Smooth muscle cell (in vitro differentiated cells): ENCODE results near the gene VCPKMT. TPM values are rescaled to one million over a fixed set of nuclear protein-coding genes. Genes with fewer than 3 reads are reported as not detected.

Experiments
- DNase-seq: peaks from one replicate; lab custom pipeline; 2025; ENCODE audit not compliant: unreplicated experiment; lab: John Stamatoyannopoulos, UW
- H2AFZ ChIP-seq: fragments of 200-600 bp; sonication (generic); 2 replicates; pipeline ENCODE4 v1.6.0; 2016; ENCODE audit warnings: antibody characterized with exemption, low read depth, mild to moderate bottlenecking
- H3F3A ChIP-seq: fragments of 200-600 bp; sonication (generic); 2 replicates; pipeline ENCODE4 v1.6.0; 2017; ENCODE audit warnings: antibody characterized with exemption, low read depth
- H3K27ac ChIP-seq: fragments of 200-600 bp; sonication (generic); 2 replicates; pipeline ENCODE4 v1.5.1; 2016; ENCODE audit warnings: low read depth, mild to moderate bottlenecking
- H3K27me3 ChIP-seq: fragments of 200-600 bp; sonication (generic); 2 replicates; pipeline ENCODE4 v1.6.1; 2016; ENCODE audit warnings: low read depth, mild to moderate bottlenecking
- H3K36me3 ChIP-seq: fragments of 200-600 bp; sonication (generic); 2 replicates; pipeline ENCODE4 v1.5.1; 2016; ENCODE audit warnings: low read depth
- H3K4me1 ChIP-seq: fragments of 200-600 bp; sonication (generic); 2 replicates; pipeline ENCODE4 v1.5.1; 2016; ENCODE audit warnings: low read depth
- H3K4me2 ChIP-seq: fragments of 200-600 bp; sonication (generic); 2 replicates; pipeline ENCODE4 v1.6.0; 2016; ENCODE audit warnings: mild to moderate bottlenecking
- H3K4me3 ChIP-seq: fragments of 200-600 bp; sonication (generic); 2 replicates; pipeline ENCODE4 v1.5.1; 2016; ENCODE audit warnings: mild to moderate bottlenecking
- H3K79me2 ChIP-seq: fragments of 200-600 bp; sonication (generic); 2 replicates; pipeline ENCODE4 v1.6.0; 2016; ENCODE audit warnings: low read depth, mild to moderate bottlenecking
- H3K9ac ChIP-seq: fragments of 200-600 bp; sonication (generic); 2 replicates; pipeline ENCODE4 v1.6.0; 2016; ENCODE audit warnings: low read depth
- H3K9me3 ChIP-seq: fragments of 200-600 bp; sonication (generic); replicated peaks from 2 replicates; pipeline ENCODE4 v1.5.1; 2016; ENCODE audit warnings: low read depth
- H4K20me1 ChIP-seq: fragments of 200-600 bp; sonication (generic); 2 replicates; pipeline ENCODE4 v1.6.0; 2016; ENCODE audit warnings: low read depth
- WGBS: methylation state at CpG from one replicate; pipeline ENCODE4 v1.1.7; 2016; ENCODE audit warnings: low lambda C conversion rate; 5-methylcytosine and 5-hydroxymethylcytosine counted together
- polyA plus RNA-seq: library from polyadenylated mRNA; unstranded; fragments of >200 nt; fragmentation: Nextera tagmentation; extraction: Ambion mirVana; gene quantifications from 2 replicates; pipeline ENCODE4 v1.2.1, GENCODE V29; 2016
- total RNA-seq: library from RNA; depleted of rRNA; stranded (reverse); fragments of >200 nt; gene quantifications from 2 replicates; pipeline ENCODE4 v1.2.3, GENCODE V29; 2014
- TF ChIP-seq, protein P1 (sequence below): fragments of 200-600 bp; sonication (generic); IDR thresholded peaks from 2 replicates; pipeline ENCODE4 v1.5.1; 2017; ENCODE audit warnings: borderline replicate concordance, mild to moderate bottlenecking, antibody characterized with exemption; ENCODE audit not compliant: insufficient read depth, poor library complexity, severe bottlenecking

The VCPKMT gene
- 13.0 and 22.6 TPM in 2 replicates for total RNA-seq
- polyA plus RNA-seq: 15.6 and 17.0 TPM in 2 replicates

GRCh38 chr14:50116181-50116956 lies at the start of gene VCPKMT:
VCPKMT (minus strand) TSS chr14:50116572; CDS start chr14:50116552, 20 bp downstream.
- Histone ChIP-seq H3K9me3 (no peaks in the 10 kb centered on the region), H3K27me3 (no peaks in the 10 kb centered on the region), H2AFZ (peak within 1 kb of the TSS; percentile 73), H3K9ac (peak within 1 kb of the TSS; percentile 92), H3K79me2 (peaks cover 30% of the 10 kb centered on the region), H4K20me1 (no peaks in the 10 kb centered on the region), H3K4me3 (peak within 1 kb of the TSS; percentile 83), H3K36me3 (no peaks in the 10 kb centered on the region), H3F3A (peaks cover 9% of the 10 kb centered on the region), H3K27ac (peak within 1 kb of the TSS; percentile 85), H3K4me1 (peaks cover 10% of the 10 kb centered on the region), H3K4me2 (peak within 1 kb of the TSS; percentile 93)
- peak; percentile 70 for DNase-seq
- TF ChIP-seq, protein P1, sequence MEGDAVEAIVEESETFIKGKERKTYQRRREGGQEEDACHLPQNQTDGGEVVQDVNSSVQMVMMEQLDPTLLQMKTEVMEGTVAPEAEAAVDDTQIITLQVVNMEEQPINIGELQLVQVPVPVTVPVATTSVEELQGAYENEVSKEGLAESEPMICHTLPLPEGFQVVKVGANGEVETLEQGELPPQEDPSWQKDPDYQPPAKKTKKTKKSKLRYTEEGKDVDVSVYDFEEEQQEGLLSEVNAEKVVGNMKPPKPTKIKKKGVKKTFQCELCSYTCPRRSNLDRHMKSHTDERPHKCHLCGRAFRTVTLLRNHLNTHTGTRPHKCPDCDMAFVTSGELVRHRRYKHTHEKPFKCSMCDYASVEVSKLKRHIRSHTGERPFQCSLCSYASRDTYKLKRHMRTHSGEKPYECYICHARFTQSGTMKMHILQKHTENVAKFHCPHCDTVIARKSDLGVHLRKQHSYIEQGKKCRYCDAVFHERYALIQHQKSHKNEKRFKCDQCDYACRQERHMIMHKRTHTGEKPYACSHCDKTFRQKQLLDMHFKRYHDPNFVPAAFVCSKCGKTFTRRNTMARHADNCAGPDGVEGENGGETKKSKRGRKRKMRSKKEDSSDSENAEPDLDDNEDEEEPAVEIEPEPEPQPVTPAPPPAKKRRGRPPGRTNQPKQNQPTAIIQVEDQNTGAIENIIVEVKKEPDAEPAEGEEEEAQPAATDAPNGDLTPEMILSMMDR: no peak
- under 1% methylated on average over 63 of the region's 63 CpGs for WGBS

DNA sequence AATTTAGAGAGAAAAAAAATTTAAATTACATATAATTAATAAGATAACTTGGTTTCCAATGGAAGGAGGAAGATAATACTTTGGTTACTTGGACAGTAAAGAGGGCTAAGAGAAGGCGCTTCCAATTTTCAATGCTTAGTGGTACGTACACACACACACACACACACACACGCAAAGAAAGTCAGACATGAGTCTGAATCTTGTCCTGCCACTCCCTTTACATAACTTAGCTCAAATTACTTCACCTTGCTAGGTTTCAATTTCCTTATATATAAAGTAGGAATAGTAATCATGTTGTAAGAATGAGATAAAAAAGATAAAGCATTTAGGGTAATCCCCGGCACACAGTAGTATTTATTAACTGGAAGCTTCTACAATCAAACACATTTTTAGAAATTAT lies 39.7 kb upstream of the VCPKMT start:
- Histone ChIP-seq H4K20me1 (no peaks in the 10 kb centered on the region), H3K4me3 (no peak overlapping the region), H3K9ac (no peak overlapping the region), H3K9me3 (no peaks in the 10 kb centered on the region), H3K79me2 (no peaks in the 10 kb centered on the region), H3K27me3 (no peaks in the 10 kb centered on the region), H3K4me1 (no peaks in the 10 kb centered on the region), H3F3A (no peaks in the 10 kb centered on the region), H3K27ac (no peak overlapping the region), H3K4me2 (no peak overlapping the region), H2AFZ (no peak overlapping the region), H3K36me3 (peaks cover 18% of the 10 kb centered on the region)
- TF ChIP-seq, protein P1: no peak
- 96% methylated on average over 4 of the region's 4 CpGs for WGBS
- DNase-seq: no peak

GRCh38 chr14:50148799-50149198 lies 32.4 kb upstream of the VCPKMT start:
- TF ChIP-seq, protein P1: no peak
- no peaks in the 10 kb centered on the region for H3K79me2 ChIP-seq
- no peak overlapping the region for H3K4me3 ChIP-seq
- no peak overlapping the region for H3K9ac ChIP-seq
- no peaks in the 10 kb centered on the region for H3F3A ChIP-seq
- no peaks in the 10 kb centered on the region for H4K20me1 ChIP-seq
- no peak overlapping the region for H3K27ac ChIP-seq
- H3K4me1 ChIP-seq: no peaks in the 10 kb centered on the region
- no peak for DNase-seq
- H2AFZ ChIP-seq: no peak overlapping the region
- H3K36me3 ChIP-seq: peaks cover 5% of the 10 kb centered on the region
- WGBS: 98% methylated on average over 4 of the region's 4 CpGs
- H3K9me3 ChIP-seq: no peaks in the 10 kb centered on the region
- H3K4me2 ChIP-seq: no peak overlapping the region
- no peaks in the 10 kb centered on the region for H3K27me3 ChIP-seq

GRCh38 chr14:50139192-50139591 lies 22.8 kb upstream of the VCPKMT start:
- H3K27ac ChIP-seq: no peak overlapping the region
- H2AFZ ChIP-seq: no peak overlapping the region
- H3K79me2 ChIP-seq: no peaks in the 10 kb centered on the region
- no peaks in the 10 kb centered on the region for H3K4me1 ChIP-seq
- no peaks in the 10 kb centered on the region for H3K9me3 ChIP-seq
- H3K4me3 ChIP-seq: no peak overlapping the region
- DNase-seq: no peak
- TF ChIP-seq, protein P1: no peak
- H3K36me3 ChIP-seq: no peaks in the 10 kb centered on the region
- H3K27me3 ChIP-seq: no peaks in the 10 kb centered on the region
- no peaks in the 10 kb centered on the region for H4K20me1 ChIP-seq
- no peaks in the 10 kb centered on the region for H3F3A ChIP-seq
- H3K9ac ChIP-seq: no peak overlapping the region
- H3K4me2 ChIP-seq: no peak overlapping the region
- 93% methylated on average over 3 of the region's 3 CpGs for WGBS
